ENCODE data around the gene NKAIN2.

The NKAIN2 gene

DNA sequence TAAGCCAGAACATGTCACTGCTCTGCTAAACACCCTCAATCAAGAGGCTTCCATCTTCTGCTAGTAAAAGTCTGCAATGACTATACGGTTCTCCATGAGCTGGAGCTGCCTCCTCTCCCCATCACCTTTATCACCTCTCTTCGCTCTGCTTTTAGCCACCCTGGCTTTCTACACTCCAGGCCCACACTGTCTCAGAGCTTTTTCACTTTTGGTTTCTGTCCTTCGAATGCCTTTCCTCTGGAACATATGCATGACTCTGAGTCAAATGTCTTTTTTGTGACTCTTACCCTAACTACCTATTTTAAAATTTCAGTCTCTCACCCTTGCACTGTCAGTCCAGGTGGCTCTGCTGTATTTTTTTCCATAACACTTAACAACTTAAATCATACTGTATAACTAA is 633.1 kb downstream of the NKAIN2 start:
- TF ChIP-seq TCF4 (CRISPR knock-in tag; IDR thresholded peaks at IDR 0.05; ENCODE audit: borderline replicate concordance), result no peak
- TF ChIP-seq ZFP30 (CRISPR knock-in tag; IDR thresholded peaks at IDR 0.05), result no peak
- TF ChIP-seq, protein P1, sequence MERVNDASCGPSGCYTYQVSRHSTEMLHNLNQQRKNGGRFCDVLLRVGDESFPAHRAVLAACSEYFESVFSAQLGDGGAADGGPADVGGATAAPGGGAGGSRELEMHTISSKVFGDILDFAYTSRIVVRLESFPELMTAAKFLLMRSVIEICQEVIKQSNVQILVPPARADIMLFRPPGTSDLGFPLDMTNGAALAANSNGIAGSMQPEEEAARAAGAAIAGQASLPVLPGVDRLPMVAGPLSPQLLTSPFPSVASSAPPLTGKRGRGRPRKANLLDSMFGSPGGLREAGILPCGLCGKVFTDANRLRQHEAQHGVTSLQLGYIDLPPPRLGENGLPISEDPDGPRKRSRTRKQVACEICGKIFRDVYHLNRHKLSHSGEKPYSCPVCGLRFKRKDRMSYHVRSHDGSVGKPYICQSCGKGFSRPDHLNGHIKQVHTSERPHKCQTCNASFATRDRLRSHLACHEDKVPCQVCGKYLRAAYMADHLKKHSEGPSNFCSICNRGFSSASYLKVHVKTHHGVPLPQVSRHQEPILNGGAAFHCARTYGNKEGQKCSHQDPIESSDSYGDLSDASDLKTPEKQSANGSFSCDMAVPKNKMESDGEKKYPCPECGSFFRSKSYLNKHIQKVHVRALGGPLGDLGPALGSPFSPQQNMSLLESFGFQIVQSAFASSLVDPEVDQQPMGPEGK (CRISPR knock-in tag; IDR thresholded peaks at IDR 0.05; ENCODE audit: borderline replicate concordance), result no peak
- TF ChIP-seq, protein P2, sequence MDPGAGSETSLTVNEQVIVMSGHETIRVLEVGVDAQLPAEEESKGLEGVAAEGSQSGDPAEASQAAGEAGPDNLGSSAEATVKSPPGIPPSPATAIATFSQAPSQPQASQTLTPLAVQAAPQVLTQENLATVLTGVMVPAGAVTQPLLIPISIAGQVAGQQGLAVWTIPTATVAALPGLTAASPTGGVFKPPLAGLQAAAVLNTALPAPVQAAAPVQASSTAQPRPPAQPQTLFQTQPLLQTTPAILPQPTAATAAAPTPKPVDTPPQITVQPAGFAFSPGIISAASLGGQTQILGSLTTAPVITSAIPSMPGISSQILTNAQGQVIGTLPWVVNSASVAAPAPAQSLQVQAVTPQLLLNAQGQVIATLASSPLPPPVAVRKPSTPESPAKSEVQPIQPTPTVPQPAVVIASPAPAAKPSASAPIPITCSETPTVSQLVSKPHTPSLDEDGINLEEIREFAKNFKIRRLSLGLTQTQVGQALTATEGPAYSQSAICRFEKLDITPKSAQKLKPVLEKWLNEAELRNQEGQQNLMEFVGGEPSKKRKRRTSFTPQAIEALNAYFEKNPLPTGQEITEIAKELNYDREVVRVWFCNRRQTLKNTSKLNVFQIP (CRISPR knock-in tag; IDR thresholded peaks at IDR 0.05; ENCODE audit: borderline replicate concordance, low read depth), result no peak
- TF ChIP-seq ZC3H10 (CRISPR knock-in tag; IDR thresholded peaks at IDR 0.05), result no peak
- TF ChIP-seq BACH2 (CRISPR knock-in tag; IDR thresholded peaks at IDR 0.05; ENCODE audit: borderline replicate concordance), result no peak
- TF ChIP-seq RARB (CRISPR knock-in tag; IDR thresholded peaks at IDR 0.05), result no peak
- TF ChIP-seq ISL1 (CRISPR knock-in tag; IDR thresholded peaks at IDR 0.05), result no peak
- TF ChIP-seq ZNF8 (CRISPR knock-in tag; IDR thresholded peaks at IDR 0.05), result no peak
- TF ChIP-seq PPARA (CRISPR knock-in tag; IDR thresholded peaks at IDR 0.05; ENCODE audit: borderline replicate concordance), result no peak
- TF ChIP-seq, protein P3, sequence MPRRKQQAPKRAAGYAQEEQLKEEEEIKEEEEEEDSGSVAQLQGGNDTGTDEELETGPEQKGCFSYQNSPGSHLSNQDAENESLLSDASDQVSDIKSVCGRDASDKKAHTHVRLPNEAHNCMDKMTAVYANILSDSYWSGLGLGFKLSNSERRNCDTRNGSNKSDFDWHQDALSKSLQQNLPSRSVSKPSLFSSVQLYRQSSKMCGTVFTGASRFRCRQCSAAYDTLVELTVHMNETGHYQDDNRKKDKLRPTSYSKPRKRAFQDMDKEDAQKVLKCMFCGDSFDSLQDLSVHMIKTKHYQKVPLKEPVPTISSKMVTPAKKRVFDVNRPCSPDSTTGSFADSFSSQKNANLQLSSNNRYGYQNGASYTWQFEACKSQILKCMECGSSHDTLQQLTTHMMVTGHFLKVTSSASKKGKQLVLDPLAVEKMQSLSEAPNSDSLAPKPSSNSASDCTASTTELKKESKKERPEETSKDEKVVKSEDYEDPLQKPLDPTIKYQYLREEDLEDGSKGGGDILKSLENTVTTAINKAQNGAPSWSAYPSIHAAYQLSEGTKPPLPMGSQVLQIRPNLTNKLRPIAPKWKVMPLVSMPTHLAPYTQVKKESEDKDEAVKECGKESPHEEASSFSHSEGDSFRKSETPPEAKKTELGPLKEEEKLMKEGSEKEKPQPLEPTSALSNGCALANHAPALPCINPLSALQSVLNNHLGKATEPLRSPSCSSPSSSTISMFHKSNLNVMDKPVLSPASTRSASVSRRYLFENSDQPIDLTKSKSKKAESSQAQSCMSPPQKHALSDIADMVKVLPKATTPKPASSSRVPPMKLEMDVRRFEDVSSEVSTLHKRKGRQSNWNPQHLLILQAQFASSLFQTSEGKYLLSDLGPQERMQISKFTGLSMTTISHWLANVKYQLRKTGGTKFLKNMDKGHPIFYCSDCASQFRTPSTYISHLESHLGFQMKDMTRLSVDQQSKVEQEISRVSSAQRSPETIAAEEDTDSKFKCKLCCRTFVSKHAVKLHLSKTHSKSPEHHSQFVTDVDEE (CRISPR knock-in tag; IDR thresholded peaks at IDR 0.05), result no peak
- TF ChIP-seq ESRRG (CRISPR knock-in tag; IDR thresholded peaks at IDR 0.05), result no peak
- TF ChIP-seq, protein P4, sequence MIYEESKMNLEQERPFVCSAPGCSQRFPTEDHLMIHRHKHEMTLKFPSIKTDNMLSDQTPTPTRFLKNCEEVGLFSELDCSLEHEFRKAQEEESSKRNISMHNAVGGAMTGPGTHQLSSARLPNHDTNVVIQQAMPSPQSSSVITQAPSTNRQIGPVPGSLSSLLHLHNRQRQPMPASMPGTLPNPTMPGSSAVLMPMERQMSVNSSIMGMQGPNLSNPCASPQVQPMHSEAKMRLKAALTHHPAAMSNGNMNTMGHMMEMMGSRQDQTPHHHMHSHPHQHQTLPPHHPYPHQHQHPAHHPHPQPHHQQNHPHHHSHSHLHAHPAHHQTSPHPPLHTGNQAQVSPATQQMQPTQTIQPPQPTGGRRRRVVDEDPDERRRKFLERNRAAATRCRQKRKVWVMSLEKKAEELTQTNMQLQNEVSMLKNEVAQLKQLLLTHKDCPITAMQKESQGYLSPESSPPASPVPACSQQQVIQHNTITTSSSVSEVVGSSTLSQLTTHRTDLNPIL (CRISPR knock-in tag; IDR thresholded peaks at IDR 0.05; ENCODE audit: low read depth), result no peak
- no peak for TF ChIP-seq ZNF70 (CRISPR knock-in tag; IDR thresholded peaks at IDR 0.05)
- no peak for TF ChIP-seq ZFP3 (CRISPR knock-in tag; IDR thresholded peaks at IDR 0.05)
- TF ChIP-seq SNAI2 (CRISPR knock-in tag; IDR thresholded peaks at IDR 0.05), result no peak
- ATAC-seq, result no peak

DNA sequence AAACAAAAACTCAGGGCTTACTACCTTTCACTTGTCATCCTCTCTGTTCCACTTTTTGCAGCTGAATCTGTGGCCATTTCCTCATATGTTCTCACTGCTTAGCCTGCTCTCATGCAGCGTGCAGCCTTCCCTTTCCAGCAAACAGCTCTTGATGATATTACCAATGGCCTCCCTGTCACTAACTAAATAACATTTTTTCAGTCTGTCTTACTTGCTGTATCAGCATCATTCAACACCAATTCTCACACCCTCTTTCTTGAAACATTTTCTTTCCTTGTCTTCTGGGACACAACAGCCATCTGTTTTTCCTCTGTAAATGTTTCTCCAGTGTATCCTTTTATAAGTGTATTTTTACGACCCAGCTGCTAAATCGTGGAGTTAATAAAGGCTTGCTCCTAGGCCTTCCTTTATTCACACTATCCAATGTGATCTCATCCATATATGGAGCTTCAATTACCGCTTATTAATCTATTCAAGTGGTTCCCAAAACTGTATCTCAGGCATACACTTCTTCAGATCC is 634.9 kb downstream of the NKAIN2 start:
- ATAC-seq, result no peak
- TF ChIP-seq ZFP3 (CRISPR knock-in tag; IDR thresholded peaks at IDR 0.05) (no peak), GLIS3 (CRISPR knock-in tag; IDR thresholded peaks at IDR 0.05) (no peak), ARNTL (CRISPR knock-in tag; IDR thresholded peaks at IDR 0.05; ENCODE audit: borderline replicate concordance, low read depth) (no peak), TCF4 (CRISPR knock-in tag; IDR thresholded peaks at IDR 0.05; ENCODE audit: borderline replicate concordance) (no peak), BACH2 (CRISPR knock-in tag; IDR thresholded peaks at IDR 0.05; ENCODE audit: borderline replicate concordance) (no peak), ZNF8 (CRISPR knock-in tag; IDR thresholded peaks at IDR 0.05) (no peak), ZNF70 (CRISPR knock-in tag; IDR thresholded peaks at IDR 0.05) (no peak), ZFP30 (CRISPR knock-in tag; IDR thresholded peaks at IDR 0.05) (no peak), ZNF565 (CRISPR knock-in tag; conservative IDR thresholded peaks at IDR 0.05; ENCODE audit: low read depth) (no peak), RARB (CRISPR knock-in tag; IDR thresholded peaks at IDR 0.05) (no peak), ZC3H10 (CRISPR knock-in tag; IDR thresholded peaks at IDR 0.05) (no peak), TOX (CRISPR knock-in tag; IDR thresholded peaks at IDR 0.05; ENCODE audit: borderline replicate concordance) (no peak)
- TF ChIP-seq, protein P4 (CRISPR knock-in tag; IDR thresholded peaks at IDR 0.05; ENCODE audit: low read depth), result no peak

DNA sequence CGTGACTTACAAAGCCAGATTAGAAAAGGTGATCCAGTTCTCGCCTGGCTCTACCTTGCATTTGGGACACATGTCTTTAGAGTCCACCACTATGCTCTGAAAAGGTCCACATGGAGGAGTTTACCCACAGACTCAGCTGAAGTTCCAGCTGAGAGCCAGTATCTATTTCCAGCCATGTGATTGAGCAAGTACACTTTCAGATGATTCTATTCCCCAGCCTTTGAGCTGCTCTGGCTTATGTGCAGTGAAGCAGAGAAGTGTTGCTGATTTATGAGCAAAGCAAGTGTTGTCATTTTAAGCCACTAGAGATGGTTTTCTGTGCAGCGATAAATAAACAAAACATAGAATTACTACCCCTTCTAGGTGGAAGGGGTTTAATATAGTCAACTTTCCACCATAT is 637.8 kb downstream of the NKAIN2 start:
- ATAC-seq, result no peak
- TF ChIP-seq, protein P3 (CRISPR knock-in tag; IDR thresholded peaks at IDR 0.05), result no peak
- TF ChIP-seq OSR1 (CRISPR knock-in tag; IDR thresholded peaks at IDR 0.05), result no peak
- TF ChIP-seq, protein P1 (CRISPR knock-in tag; IDR thresholded peaks at IDR 0.05; ENCODE audit: borderline replicate concordance), result no peak
- no peak for TF ChIP-seq RARB (CRISPR knock-in tag; IDR thresholded peaks at IDR 0.05)
- TF ChIP-seq ZFP3 (CRISPR knock-in tag; IDR thresholded peaks at IDR 0.05), result no peak
- TF ChIP-seq PPARA (CRISPR knock-in tag; IDR thresholded peaks at IDR 0.05; ENCODE audit: borderline replicate concordance), result no peak
- no peak for TF ChIP-seq CSDC2 (CRISPR knock-in tag; IDR thresholded peaks at IDR 0.05)
- TF ChIP-seq ARNTL (CRISPR knock-in tag; IDR thresholded peaks at IDR 0.05; ENCODE audit: borderline replicate concordance, low read depth), result no peak
